ENCODE measurements around the gene EHMT2. TPM values are rescaled to one million over a fixed set of nuclear protein-coding genes. Genes with fewer than 3 reads are reported as not detected.

The EHMT2 gene
- total RNA-seq, 1 experiment from 2014 or later, result 65.7 TPM

GRCh38 chr6:31882344-31882743 is 15.2 kb downstream of the EHMT2 start:
- H3K9me3 Mint-ChIP-seq (ENCODE audit: unreplicated experiment), result no peaks in the 10 kb centered on the region
- peaks cover 8% of the 10 kb centered on the region for H3K4me1 Mint-ChIP-seq (ENCODE audit: low read depth, unreplicated experiment)
- no peak for DNase-seq
- no peaks in the 10 kb centered on the region for H3K9me3 ChIP-seq
- H3K36me3 Mint-ChIP-seq (ENCODE audit: insufficient read depth, unreplicated experiment), result peaks cover 37% of the 10 kb centered on the region
- intact Hi-C loops (cut with micrococcal nuclease; ENCODE audit: unreplicated experiment), result no loop called here
- no peak overlapping the region for H3K27ac Mint-ChIP-seq (ENCODE audit: unreplicated experiment)
- BruUV-seq (replicated peaks), result no TSS peak
- no peak for TF ChIP-seq CTCF (IDR thresholded peaks at IDR 0.05; ENCODE audit: insufficient read depth in 1 of 2, low read depth in 1 of 2, low read length in 1 of 2, severe bottlenecking in 1 of 2, unreplicated experiment in 1 of 2)
- POLR2A ChIA-PET, result no interaction called here
- H3K27me3 ChIP-seq (replicated peaks; ENCODE audit: control insufficient read depth, insufficient read depth, low read length), result no peaks in the 10 kb centered on the region
- no peaks in the 10 kb centered on the region; the same call in none of the 2 replicates for H3K36me3 ChIP-seq (ENCODE audit: control insufficient read depth, insufficient read depth, low read length)
- no peak overlapping the region for H3K4me3 Mint-ChIP-seq (ENCODE audit: unreplicated experiment)
- H3K4me3 ChIP-seq (ENCODE audit: low read depth, low read length), result no peak overlapping the region
- H3K4me1 ChIP-seq, result peaks cover 11% of the 10 kb centered on the region; the same call in 1 of the 2 replicates
- H3K27me3 Mint-ChIP-seq (ENCODE audit: insufficient read depth, unreplicated experiment), result no peaks in the 10 kb centered on the region
- CTCF ChIA-PET, result interaction anchor here (0.7 kb wide), 1 partner anchor 255 kb away, joined by 3 read pairs; no protein-coding TSS in a partner anchor

DNA sequence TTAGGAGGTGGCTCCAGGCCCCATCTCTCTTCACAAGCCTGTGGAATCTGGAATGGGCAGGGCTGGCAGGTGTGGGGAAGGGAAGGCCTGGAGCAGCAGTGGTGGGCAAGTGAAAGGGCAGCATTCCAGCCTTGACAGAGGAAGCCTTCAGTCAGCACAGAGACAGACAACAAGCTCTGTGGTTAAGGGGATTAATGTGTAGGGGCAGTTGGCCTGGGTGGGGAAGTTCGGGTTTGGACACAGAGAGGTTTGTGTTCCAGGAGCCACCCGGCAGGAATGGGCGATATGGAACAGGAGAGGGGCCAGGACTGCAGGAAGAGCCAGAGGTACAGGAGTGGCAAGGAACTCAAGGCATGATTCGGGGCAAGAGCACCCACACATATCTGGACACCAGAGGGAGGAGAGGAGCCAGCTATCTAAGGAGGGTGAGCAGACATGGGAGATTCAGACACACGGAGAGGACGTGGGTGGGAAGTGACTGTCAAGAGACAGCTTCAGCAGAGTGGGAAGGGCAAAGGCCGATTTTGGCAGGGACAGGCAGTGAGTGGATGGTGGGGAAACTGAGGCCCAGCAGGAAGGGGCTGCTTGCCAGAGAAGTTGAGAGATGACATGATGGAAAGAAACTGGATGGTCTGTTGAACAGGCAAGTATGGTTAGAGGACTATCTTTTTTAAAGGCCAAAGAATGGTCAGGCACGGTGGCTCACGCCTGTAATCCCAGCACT is 16.2 kb downstream of the EHMT2 start:
- intact Hi-C loops (cut with micrococcal nuclease; ENCODE audit: unreplicated experiment), result no loop called here
- no peak overlapping the region for H3K4me3 Mint-ChIP-seq (ENCODE audit: unreplicated experiment)
- POLR2A ChIA-PET, result interaction anchor here (0.7 kb wide), 1 partner anchor 156 kb away, joined by 6 read pairs; no protein-coding TSS in a partner anchor

DNA sequence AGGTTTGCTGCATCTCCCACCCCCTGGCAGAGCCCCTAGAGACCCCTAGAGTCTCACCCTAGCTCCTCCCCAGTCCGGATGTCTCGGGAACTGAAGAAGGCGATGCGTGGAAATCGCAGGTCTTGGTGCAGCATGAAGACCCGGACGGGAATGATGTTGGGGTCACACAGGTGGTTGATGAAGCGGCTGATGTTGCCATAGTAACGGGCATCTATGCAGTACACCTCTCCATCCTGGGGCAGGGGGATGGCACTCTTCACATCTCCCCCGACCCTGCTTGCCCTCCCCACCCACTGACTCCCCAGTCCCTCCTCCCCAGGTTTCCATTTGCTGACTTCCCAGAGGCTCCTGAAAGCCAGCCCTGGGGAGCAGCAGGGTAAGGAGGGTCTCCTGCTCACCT is 16.9 kb downstream of the EHMT2 start:
- no peaks in the 10 kb centered on the region for H3K27me3 ChIP-seq (replicated peaks; ENCODE audit: control insufficient read depth, insufficient read depth, low read length)
- no peak for DNase-seq
- ChIA-PET POLR2A (no interaction called here), CTCF (interaction anchor here (0.6 to 1.2 kb wide), 3 partner anchors 11 to 111 kb away, joined by 3 to 4 read pairs (median 3); partner anchors contain the start of gene NEU1)
- no peaks in the 10 kb centered on the region; the same call in none of the 2 replicates for H3K36me3 ChIP-seq (ENCODE audit: control insufficient read depth, insufficient read depth, low read length)
- Mint-ChIP-seq H3K9me3 (ENCODE audit: unreplicated experiment) (no peaks in the 10 kb centered on the region), H3K4me1 (ENCODE audit: low read depth, unreplicated experiment) (peaks cover 8% of the 10 kb centered on the region), H3K27me3 (ENCODE audit: insufficient read depth, unreplicated experiment) (no peaks in the 10 kb centered on the region), H3K36me3 (ENCODE audit: insufficient read depth, unreplicated experiment) (peaks cover 28% of the 10 kb centered on the region), H3K27ac (ENCODE audit: unreplicated experiment) (no peak overlapping the region), H3K4me3 (ENCODE audit: unreplicated experiment) (no peak overlapping the region)
- intact Hi-C loops (cut with micrococcal nuclease; ENCODE audit: unreplicated experiment), result no loop called here
- peaks cover 15% of the 10 kb centered on the region; the same call in 1 of the 2 replicates for H3K4me1 ChIP-seq
- H3K9me3 ChIP-seq, result no peaks in the 10 kb centered on the region
- BruUV-seq (replicated peaks), result no TSS peak
- TF ChIP-seq CTCF (IDR thresholded peaks at IDR 0.05; ENCODE audit: insufficient read depth in 1 of 2, low read depth in 1 of 2, low read length in 1 of 2, severe bottlenecking in 1 of 2, unreplicated experiment in 1 of 2), result no peak
- H3K4me3 ChIP-seq (ENCODE audit: low read depth, low read length), result no peak overlapping the region

More for the DNA sequence above, 16.2 kb downstream of the EHMT2 start:
- H3K9me3 Mint-ChIP-seq (ENCODE audit: unreplicated experiment), result no peaks in the 10 kb centered on the region
- H3K27ac Mint-ChIP-seq (ENCODE audit: unreplicated experiment), result no peak overlapping the region
- no peak overlapping the region for H3K4me3 ChIP-seq (ENCODE audit: low read depth, low read length)
- peaks cover 8% of the 10 kb centered on the region for H3K4me1 Mint-ChIP-seq (ENCODE audit: low read depth, unreplicated experiment)
- no peaks in the 10 kb centered on the region for H3K27me3 Mint-ChIP-seq (ENCODE audit: insufficient read depth, unreplicated experiment)
- peaks cover 35% of the 10 kb centered on the region for H3K36me3 Mint-ChIP-seq (ENCODE audit: insufficient read depth, unreplicated experiment)
- H3K27me3 ChIP-seq (replicated peaks; ENCODE audit: control insufficient read depth, insufficient read depth, low read length), result no peaks in the 10 kb centered on the region
- BruUV-seq (replicated peaks), result no TSS peak
- H3K9me3 ChIP-seq, result no peaks in the 10 kb centered on the region
- H3K36me3 ChIP-seq (ENCODE audit: control insufficient read depth, insufficient read depth, low read length), result no peaks in the 10 kb centered on the region; the same call in none of the 2 replicates
- CTCF ChIA-PET, result interaction anchor here (0.8 kb wide), 1 partner anchor 112 kb away, joined by 3 read pairs; no protein-coding TSS in a partner anchor
- H3K4me1 ChIP-seq, result peaks cover 15% of the 10 kb centered on the region; the same call in 1 of the 2 replicates
- no peak for TF ChIP-seq CTCF (IDR thresholded peaks at IDR 0.05; ENCODE audit: insufficient read depth in 1 of 2, low read depth in 1 of 2, low read length in 1 of 2, severe bottlenecking in 1 of 2, unreplicated experiment in 1 of 2)
- DNase-seq, result no peak

Measured in Caco-2 (cell line).